Cardiac muscle cell (in vitro differentiated cells and primary cell): ENCODE measurements around the gene RMND1. TPM values are rescaled to one million over a fixed set of nuclear protein-coding genes. Genes with fewer than 3 reads are reported as not detected.

Experiments used
- DNase-seq, 2 donors: peaks; one replicate each; pipeline versions ENCODE4 v3.0.0 to v3.0.0-alpha.2; 2010 to 2017; ENCODE audit warnings: low read depth in 1 of 2, low spot score in 1 of 2
- H3K27ac ChIP-seq: fragments of 200-600 bp; sonication (generic); 2 replicates; pipeline ENCODE4 v1.5.1; 2016
- H3K27me3 ChIP-seq: fragments of 200-600 bp; sonication (generic); 2 replicates; pipeline ENCODE4 v1.6.0; 2016; ENCODE audit warnings: control low read depth
- H3K36me3 ChIP-seq: fragments of 200-600 bp; sonication (generic); 2 replicates; pipeline ENCODE4 v1.5.1; 2016; ENCODE audit warnings: control low read depth
- H3K4me1 ChIP-seq: fragments of 200-600 bp; sonication (generic); 2 replicates; pipeline ENCODE4 v1.8.1; 2017; ENCODE audit warnings: low read depth, mild to moderate bottlenecking, mixed run types
- H3K4me3 ChIP-seq: fragments of 200-600 bp; sonication (generic); 2 replicates; pipeline ENCODE4 v1.5.1; 2016; ENCODE audit warnings: mild to moderate bottlenecking
- H3K9me3 ChIP-seq: fragments of 200-600 bp; sonication (generic); 2 replicates; pipeline ENCODE4 v1.5.1; 2017; ENCODE audit warnings: low read depth, mild to moderate bottlenecking, control low read depth
- polyA plus RNA-seq: library from polyadenylated mRNA; unstranded; fragments of >200 nt; fragmentation: Nextera tagmentation; extraction: Ambion mirVana; gene quantifications from 2 replicates; pipeline ENCODE4 v1.2.1, GENCODE V29; 2016
- total RNA-seq: library from RNA; depleted of rRNA; stranded (reverse); fragments of >200 nt; gene quantifications from 2 replicates; pipeline ENCODE4 v1.2.3, GENCODE V29; 2016
- TF ChIP-seq, protein P1 (sequence below): IDR thresholded peaks from 2 replicates; pipeline ENCODE4 v1.5.1; 2012; ENCODE audit warnings: low read depth, mild to moderate bottlenecking, low read length

Gene RMND1
- total and polyA plus RNA-seq, 2 experiments from 2014 or later = 17.2 to 19.3 TPM

DNA sequence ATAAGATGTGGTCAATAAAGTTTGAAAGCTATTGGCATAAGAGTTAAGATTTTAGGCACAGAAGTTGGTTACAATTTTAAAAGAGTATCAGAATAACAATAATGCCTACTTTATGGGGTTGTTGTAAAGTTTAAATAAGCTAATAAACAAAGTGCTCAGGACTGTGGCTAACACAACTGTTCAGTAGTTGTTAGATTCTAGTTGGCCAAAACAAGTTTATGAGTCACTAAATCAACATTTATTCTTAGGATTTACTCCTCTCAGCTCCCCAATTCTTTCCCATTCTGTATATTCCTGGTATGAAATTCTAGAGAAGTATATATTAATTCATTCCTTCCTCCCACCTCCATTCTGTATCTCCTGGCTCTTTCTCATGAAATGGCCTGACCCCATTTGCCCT, 14.5 kb downstream of the RMND1 start:
- Histone ChIP-seq H3K4me1 (no peaks in the 10 kb centered on the region), H3K4me3 (no peak overlapping the region), H3K27me3 (no peaks in the 10 kb centered on the region), H3K9me3 (no peaks in the 10 kb centered on the region), H3K27ac (no peak overlapping the region), H3K36me3 (no peaks in the 10 kb centered on the region)
- TF ChIP-seq, protein P1, sequence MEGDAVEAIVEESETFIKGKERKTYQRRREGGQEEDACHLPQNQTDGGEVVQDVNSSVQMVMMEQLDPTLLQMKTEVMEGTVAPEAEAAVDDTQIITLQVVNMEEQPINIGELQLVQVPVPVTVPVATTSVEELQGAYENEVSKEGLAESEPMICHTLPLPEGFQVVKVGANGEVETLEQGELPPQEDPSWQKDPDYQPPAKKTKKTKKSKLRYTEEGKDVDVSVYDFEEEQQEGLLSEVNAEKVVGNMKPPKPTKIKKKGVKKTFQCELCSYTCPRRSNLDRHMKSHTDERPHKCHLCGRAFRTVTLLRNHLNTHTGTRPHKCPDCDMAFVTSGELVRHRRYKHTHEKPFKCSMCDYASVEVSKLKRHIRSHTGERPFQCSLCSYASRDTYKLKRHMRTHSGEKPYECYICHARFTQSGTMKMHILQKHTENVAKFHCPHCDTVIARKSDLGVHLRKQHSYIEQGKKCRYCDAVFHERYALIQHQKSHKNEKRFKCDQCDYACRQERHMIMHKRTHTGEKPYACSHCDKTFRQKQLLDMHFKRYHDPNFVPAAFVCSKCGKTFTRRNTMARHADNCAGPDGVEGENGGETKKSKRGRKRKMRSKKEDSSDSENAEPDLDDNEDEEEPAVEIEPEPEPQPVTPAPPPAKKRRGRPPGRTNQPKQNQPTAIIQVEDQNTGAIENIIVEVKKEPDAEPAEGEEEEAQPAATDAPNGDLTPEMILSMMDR = no peak
- peak in 1 of 2 donors; percentile 14 for DNase-seq

DNA sequence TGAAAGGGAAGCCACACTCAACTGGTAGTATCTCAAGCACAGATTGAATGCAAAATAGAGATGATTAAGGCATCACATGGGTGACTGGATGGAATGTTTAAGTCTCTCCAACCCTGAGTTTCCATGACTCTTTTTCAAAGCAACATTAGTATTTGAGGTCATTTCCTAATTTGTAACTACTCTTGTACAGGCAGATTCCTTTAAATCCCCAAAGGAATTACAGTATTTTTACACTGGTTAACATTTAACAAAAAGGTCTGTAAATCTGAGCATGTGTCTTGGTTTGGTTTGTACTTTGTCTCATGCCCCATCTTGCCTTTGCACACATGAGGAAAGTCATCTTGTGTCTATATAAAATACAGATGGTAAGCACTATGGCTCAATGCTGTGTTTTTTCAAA, 15.1 kb downstream of the RMND1 start:
- peak in 1 of 2 donors; percentile 80 for DNase-seq
- no peaks in the 10 kb centered on the region for H3K9me3 ChIP-seq
- no peaks in the 10 kb centered on the region for H3K27me3 ChIP-seq
- H3K4me3 ChIP-seq = no peak overlapping the region
- H3K4me1 ChIP-seq = no peaks in the 10 kb centered on the region
- TF ChIP-seq, protein P1 = no peak
- peaks cover 3% of the 10 kb centered on the region for H3K36me3 ChIP-seq
- H3K27ac ChIP-seq = no peak overlapping the region

DNA sequence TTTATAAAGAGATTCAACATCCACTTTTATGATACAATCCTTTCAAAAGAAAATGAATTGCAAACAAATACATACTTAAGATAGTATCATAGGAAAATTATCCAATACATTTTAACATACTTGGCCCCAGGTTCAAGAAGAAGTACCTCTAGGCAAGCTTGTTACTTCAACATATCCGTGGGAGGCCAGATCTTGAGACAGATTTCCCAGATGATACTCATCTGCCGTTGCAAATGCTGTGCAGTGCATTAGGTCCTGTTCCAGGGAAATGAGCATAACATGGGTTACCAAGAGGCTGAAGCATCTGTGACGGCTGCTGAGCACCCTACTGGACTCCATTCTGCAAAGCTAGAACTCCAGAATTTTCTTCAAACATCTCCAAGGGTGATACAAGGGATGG, 15.6 kb downstream of the RMND1 start:
- Histone ChIP-seq H3K36me3 (peaks cover 3% of the 10 kb centered on the region), H3K27me3 (no peaks in the 10 kb centered on the region), H3K4me1 (no peaks in the 10 kb centered on the region), H3K9me3 (no peaks in the 10 kb centered on the region), H3K4me3 (no peak overlapping the region), H3K27ac (no peak overlapping the region)
- TF ChIP-seq, protein P1 = no peak
- no peak for DNase-seq

DNA sequence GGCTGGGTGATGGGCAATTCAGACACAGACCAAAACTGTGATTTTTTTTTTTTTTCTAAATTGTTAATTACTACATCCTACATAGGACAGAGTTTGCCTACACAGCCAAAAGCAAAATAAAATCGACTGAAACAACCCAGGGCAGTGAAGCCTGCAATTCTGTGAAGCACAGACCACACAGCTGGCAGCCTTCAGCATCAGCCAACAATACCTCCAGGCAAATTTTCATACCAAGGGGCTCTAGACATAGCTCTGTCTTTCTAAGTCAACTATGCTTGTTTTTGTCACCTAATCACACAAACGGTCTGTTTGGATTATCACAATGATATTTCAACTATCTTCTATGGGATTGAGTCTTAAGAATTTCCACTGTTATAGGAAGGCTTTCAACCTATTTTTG, 17.6 kb downstream of the RMND1 start:
- Histone ChIP-seq H3K4me3 (no peak overlapping the region), H3K27me3 (no peaks in the 10 kb centered on the region), H3K4me1 (no peaks in the 10 kb centered on the region), H3K36me3 (peaks cover 13% of the 10 kb centered on the region), H3K27ac (no peak overlapping the region), H3K9me3 (no peaks in the 10 kb centered on the region)
- TF ChIP-seq, protein P1 = no peak
- DNase-seq = no peak

DNA sequence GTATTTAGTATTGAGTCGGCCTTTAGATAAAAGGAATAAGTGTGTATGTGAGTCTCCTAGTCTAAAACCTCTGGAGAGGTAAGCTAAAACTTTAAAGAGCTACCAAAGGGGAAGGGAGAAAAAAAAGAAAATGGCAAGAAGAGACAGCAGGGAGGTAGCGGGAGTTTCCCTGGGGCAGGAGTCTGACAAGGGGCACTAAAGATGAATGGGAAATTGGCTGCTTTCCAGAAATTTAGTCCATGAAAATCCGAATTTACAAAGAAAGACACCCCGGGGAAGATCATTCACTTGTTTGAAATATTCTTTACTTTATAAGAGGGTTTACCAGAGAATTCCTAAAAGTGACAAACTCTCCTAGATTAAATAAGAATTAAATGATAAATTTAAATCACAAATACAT, 19.3 kb downstream of the RMND1 start:
- peaks cover 21% of the 10 kb centered on the region for H3K36me3 ChIP-seq
- TF ChIP-seq, protein P1 = no peak
- H3K27me3 ChIP-seq = no peaks in the 10 kb centered on the region
- H3K4me3 ChIP-seq = no peak overlapping the region
- no peaks in the 10 kb centered on the region for H3K4me1 ChIP-seq
- H3K9me3 ChIP-seq = no peaks in the 10 kb centered on the region
- no peak overlapping the region for H3K27ac ChIP-seq
- DNase-seq = no peak

DNA sequence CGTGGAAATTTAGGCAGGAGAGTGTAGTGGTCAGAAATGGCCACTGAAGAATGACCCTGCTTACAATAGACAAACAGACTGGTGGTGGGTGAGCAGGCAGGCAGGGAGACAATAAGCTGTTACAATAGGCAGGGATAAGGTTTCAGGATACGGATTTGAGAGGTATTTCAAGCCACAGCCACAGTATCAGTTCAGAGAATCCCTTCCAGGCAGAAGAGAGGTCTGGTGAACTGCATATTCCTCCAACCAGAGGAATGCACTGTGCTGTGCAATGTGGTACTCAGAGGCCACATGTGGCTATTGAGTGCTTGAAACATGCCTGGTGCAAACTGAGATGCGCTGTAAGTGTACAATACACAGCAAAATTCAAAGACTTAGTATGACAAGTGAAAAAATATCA, 20.6 kb downstream of the RMND1 start:
- H3K36me3 ChIP-seq = peaks cover 23% of the 10 kb centered on the region
- H3K9me3 ChIP-seq = no peaks in the 10 kb centered on the region
- H3K27me3 ChIP-seq = no peaks in the 10 kb centered on the region
- TF ChIP-seq, protein P1 = no peak
- DNase-seq = no peak
- no peak overlapping the region for H3K4me3 ChIP-seq
- no peak overlapping the region for H3K27ac ChIP-seq
- no peaks in the 10 kb centered on the region for H3K4me1 ChIP-seq
